Stimulated activated CD8-positive, alpha-beta memory T cell treated with anti-CD3 and anti-CD28 coated beads, Interleukin-4, amount 100 ng/mL, for 1 hour (primary cell): Measurements from ENCODE around the gene INTS11.

Source experiments
- DNase-seq, 2 donors: peaks; one replicate each; pipeline ENCODE4 v3.0.0-alpha.2; 2020; ENCODE audit warnings: low read depth in 2 of 2, low spot score in 1 of 2

Gene INTS11

DNA sequence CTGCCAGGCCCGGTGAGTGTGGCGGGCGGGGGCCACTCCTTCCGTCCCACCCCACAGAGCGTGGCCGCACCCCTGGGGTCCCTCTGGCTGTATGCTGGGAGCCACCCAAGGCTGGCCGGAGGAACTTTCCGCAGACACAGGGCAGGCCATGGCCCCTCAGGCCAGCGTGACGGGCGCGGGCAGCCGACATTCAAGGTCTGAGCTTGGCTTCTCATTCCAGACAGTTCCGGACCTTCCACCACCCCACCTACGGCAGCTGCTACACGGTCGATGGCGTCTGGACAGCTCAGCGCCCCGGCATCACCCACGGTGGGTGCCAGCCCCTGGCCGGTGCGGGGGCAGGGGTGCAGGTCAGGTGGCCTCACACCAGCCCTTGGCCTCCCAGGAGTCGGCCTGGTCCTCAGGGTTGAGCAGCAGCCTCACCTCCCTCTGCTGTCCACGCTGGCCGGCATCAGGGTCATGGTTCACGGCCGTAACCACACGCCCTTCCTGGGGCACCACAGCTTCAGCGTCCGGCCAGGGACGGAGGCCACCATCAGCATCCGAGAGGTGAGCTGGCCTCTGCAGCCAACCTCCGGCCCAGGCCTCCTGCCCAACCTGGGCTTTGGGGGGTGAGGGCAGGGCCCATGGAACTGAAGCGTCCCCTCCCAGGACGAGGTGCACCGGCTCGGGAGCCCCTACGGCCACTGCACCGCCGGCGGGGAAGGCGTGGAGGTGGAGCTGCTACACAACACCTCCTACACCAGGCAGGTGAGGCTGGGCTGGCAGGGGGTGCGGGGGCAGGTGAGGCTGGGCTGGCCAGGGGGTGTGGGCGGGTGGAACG, 37.0 kb downstream of the INTS11 start:
- DNase-seq, result no peak

DNA sequence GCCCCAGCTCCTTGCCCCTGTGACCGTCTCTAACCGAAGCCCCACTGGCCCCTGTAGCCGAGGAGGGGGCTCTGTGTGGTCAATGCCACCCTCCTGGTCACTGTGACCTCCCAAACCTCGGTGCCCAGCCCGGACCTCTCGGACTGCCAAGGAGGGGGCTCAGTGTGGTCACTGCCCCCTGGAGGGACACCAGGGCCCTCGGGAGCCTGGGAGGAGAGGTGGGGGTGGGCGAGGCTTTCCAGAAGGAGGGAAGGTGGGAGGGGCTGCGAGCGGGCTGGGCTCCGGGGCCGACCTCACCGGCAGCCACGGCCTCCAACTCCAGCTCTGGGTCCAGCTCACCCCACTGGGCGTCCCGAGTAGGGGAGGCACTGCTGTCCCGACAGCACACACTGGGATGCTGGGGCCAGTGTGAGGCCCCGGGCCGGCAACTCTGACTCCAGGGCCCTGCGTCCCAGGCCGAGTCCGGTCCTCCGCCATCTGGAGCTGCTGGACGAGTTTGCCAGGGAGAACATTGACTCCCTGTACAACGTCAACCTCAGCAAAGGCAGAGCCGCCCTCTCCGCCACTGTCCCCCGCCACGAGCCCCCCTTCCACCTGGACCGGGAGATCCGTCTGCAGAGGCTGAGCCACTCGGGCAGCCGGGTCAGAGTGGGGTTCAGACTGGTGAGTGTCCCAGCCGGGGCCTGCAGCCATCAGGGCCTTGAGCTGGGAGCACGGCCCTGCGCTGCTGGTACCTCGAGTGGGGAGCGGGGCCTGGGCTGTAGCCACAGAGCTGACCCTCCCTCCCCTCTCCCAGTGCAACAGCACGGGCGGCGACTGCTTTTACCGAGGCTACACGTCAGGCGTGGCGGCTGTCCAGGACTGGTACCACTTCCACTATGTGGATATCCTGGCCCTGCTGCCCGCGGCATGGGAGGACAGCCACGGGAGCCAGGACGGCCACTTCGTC, 37.9 kb downstream of the INTS11 start:
- DNase-seq, result no peak

DNA sequence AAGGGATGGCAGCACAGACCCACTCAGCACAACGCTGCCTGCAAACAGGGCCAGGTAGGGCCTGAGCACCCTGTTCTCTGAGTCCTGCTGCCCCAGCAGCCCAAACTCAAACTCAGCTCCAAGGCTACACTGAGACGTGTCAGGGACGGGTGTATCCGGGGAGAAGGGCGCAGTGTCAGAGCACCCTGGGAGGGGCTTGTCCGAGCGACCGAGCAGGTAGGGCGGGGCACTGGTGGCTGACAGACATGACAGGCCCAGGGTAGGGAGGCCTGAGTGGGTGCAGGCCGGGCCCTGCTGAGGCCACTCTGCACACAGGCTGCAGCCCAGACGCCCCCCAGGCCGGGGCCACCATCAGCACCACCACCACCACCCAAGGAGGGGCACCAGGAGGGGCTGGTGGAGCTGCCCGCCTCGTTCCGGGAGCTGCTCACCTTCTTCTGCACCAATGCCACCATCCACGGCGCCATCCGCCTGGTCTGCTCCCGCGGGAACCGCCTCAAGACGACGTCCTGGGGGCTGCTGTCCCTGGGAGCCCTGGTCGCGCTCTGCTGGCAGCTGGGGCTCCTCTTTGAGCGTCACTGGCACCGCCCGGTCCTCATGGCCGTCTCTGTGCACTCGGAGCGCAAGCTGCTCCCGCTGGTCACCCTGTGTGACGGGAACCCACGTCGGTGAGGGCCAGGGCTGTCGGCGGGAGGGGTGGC, 38.7 kb downstream of the INTS11 start:
- no peak for DNase-seq

DNA sequence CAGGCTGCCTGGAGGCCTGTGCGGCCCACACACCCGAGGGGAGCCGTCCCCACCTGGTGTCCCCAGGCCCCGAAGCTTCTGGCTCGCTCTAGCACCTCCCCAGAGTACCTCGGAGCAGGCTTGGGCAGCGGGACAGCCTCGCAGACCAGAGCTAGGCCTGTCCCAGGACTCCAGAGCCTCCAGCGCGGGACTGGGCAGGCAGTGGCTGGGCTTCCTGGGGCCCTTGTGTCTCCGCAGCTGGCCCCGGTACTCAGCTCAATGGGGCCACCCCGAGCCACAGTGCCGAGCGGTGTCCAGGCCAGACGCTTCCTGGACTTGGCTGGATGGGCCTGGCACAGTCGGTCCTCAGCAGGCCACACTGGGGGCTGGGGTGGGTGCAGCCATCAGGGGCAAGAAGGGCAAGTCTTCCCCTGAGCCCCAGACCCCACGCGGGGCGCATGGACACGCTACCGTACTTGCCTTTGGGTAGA, 39.3 kb downstream of the INTS11 start:
- DNase-seq, result no peak

DNA sequence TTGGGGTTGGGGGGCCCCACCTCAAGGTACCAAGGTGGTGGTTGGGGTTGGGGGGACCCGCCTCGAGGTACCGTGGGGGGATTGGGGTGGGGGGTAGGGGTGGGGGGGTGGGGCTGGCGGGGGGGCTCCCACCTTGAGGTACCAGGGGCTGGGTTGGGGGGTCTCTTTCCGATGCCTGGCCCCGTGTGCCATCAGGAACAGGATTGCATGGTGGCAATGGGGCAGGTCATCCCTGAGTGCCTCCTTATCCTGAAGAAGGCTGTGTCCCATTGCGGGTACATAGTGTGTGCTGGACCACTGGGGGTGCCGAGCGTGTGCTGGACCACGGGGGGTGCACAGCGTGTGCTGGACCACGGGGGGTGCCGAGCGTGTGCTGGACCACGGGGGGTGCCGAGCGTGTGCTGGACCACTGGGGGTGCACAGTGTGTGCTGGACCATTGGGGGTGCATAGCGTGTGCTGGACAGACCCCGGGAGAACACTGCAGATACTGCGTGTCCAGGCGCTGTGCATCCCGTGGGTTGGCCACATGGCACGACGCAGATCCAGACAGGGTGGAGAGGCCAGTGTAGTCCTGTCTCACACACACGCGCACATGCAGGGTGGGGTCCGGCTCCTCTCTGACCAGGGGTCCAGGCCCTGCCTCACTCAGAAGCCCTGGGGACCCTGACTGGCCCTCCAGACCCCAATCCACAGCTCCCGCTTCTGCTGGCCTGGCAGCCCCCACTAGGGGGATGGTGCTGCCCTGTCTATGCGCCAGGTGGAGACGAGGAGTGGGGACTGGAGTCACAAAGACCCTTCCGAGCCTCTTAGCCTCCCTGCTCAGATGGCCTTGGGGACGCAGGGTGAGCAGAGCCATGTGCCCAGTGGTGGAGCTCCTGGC, 40.0 kb downstream of the INTS11 start:
- DNase-seq, result no peak

DNA sequence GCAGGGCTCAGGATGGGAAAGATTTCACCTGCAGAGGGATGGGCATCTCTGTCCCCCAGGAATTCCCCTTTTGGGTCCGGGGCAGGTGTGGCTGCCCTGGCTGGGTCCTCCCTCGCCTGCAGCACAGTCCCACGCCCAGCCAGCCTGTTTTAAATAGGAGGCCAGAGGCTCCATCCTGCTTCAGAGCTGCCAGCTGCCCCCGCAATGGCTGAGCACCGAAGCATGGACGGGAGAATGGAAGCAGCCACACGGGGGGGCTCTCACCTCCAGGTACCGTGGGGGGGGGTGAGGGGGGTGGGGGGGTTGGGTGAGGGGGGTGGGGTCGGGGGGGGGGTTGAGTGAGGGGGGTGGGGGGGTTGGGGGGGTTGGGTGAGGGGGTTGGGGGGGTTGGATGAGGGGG, 40.6 kb downstream of the INTS11 start:
- DNase-seq, result no peak

DNA sequence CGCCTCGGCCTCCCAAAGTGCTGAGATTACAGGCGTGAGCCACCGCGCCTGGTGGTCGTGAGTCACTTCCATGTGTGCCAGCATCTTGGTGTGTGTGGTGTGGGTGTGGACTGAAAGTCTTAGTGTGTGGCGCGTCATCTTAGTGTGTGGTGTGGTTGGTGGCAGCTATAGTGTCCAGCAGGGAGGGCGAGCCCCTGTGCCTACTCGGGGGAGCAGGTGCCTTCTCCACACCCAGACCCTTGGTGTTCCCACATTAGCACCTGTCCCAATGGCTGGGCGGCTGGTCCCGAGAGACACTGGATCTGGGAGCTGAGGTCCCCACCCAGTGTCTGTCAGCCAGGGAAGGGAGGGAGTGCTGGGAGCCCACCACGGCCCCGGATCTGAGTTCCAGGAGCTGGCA, 41.5 kb downstream of the INTS11 start:
- DNase-seq, result no peak

DNA sequence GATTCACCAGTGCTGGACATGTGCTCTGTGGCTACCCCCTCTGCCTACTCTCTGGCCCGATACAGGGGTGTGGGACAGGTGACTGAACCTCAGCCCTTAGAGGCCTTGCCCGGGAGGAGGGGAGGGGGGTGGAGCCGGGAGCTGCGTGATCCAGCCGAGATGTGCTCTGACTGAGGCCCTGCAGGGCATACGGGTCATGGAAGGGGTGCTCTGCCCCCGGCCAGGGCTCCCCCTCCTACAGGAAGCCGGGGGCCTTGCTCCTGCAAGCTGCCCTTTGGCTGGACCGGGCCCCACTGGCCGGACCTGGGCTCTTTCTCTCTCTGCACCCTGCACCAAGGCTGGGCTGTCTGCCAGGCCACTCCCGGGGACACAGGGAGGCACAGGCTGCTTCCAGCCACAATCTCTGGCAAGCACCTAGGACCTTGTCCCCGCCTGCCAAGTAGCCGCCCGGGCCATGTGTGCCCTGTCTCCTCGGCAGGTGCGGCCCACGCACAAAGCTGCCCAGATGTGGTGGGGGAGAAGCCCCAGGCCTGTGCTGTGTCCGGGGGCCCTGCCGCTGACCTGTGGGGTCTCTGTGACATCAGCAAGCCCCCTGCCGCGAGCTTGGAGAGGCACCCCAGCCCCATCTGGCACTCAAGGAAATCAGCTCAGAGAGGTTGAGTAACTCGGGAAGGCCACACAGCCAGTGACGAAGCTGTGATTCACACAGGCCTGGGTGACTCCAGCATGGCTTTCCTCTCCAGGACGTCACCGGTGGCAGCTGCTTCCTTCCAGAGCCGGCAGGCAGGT, 42.7 kb downstream of the INTS11 start:
- DNase-seq, result no peak

DNA sequence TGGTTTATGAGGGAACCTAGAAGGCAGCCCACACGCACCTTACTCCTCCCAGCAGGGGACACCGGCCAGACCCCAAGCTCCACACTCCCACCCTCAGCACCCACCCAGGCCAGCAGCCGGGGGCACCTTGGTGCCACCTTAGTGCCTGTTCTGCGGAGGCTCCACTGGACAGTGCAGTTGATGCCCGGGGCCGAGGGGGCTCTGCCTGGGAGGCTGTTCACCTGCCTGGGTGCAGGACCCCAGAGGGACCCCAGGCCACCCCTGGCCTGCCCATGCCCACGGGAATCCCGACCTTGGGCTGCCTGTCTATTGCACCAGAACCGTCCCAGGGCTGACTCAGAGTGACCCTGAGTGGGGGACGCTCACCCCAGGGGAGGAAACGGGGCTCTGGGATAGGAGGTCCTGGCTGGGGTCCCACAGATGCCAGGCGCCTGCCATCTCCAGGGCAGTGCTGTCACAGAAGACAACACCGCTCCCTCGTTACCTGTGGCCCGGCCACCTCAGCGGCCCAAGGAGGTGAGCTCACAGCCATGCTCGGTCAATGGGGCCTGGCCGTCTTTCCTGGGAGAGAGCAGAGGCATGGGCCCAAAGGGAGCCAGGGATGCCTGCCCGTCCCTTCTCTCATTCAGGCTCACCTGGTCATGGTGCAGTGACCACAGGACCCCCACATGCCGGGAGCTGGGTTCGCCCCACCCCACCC, 43.5 kb downstream of the INTS11 start:
- DNase-seq, result no peak

DNA sequence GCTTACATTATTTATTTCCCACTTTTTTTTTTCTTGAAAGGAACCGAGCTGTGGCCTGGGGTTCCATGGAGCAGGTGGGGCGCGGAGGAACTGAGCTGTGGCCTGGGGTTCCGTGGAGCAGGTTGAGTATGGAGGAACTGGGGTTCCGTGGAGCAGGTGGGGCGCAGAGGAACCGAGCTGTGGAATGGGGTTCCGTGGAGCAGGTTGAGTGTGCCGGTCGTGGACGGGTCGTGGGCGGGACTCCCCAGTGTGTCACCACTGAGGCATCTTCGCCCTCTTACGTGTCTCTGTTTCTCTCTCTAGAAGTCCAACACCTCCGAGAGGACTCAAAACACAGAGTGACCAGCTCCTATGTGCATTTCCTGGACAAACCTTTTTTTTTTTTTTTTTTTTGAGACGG, 45.4 kb downstream of the INTS11 start:
- DNase-seq, result no peak

DNA sequence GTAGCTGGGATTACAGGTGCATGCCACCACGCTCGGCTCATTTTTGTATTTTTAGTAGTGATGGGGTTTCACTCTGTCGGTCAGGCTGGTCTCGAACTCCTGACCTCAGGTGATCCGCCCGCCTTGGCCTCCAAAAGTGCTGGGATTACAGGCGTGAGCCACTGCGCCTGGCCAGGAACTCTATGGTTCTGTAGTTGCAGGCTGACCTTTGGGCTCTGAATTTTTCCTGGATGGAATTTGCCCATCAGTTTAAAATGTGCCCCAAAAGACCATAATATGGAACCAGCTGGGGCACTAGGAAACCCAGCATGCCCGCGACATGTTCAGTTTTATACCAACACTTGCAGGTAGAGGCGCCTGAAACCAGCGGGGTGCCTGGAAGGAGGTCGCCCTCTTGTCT, 45.8 kb downstream of the INTS11 start:
- no peak for DNase-seq

DNA sequence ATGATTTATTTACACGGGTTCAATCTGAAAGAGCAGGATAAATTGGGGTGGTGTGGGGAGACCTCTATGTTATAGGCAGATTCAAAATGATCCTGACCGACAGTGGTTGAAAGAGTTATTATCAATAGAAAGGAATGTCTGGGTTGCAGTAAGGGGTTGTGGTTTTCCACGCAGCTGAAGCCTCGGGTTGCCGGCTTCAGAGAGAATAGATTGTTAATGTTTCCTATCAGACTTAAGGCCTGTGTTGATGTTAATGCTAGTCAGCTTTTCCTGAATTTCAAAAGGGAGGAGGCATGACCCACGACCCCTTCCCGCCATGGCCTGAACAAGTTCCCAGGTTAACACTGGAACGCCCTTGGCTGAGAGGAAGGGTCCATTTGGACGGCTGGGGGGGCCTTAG, 48.6 kb downstream of the INTS11 start:
- DNase-seq, result no peak

DNA sequence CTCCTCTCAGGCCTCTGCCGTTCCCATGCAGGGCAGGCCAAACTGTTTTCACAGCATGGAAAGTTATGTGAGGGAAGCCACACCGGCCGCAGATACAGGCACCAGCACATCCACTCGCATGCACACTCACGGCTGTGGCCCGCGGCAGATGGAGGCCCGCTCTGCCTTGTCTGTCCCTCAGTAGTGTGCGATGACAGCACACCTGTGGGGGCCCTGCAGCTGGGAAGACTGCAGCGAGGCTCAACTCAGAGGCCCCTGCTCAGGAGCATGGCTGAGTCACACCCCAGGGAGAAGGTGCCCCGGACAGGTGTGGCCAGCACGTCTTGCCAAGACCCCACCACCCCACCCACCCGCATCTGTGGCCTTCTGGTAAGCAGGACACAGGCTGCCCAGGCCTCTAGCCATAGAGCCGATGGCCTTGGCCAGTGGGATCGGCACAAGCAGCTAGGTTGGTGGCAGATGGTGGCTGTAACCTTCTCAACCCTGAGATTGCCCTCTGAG, 49.5 kb downstream of the INTS11 start:
- no peak for DNase-seq

DNA sequence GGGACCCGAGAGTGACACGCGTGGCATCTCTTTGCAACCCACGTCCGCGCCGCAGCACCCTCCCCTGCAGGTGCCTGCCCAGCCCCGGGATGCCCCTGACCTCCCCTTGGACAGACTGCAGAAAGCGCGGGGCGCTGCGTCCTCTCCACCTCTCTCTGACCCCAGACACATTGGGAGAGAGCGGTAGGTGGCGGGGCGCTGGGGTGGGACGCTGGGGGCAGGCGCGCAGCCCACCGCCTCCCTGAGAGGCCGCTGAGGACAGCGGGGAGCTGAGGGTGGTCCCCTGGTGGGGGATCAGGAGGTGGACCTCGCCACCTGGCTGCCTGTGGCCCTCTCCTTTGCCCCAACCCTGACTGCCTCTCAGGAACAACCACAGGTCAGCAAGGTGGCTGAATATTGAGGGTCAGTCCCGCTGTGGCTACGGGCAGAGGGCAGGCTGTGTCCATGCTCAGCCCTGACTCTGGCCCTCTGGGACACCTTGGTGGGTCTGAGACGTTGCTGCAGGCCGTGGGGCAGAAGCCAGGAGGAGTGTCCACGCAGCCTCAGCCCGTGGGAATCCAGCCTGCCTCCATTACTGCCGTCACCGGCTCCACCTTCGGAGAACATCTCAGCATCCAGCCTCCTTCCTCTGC, 50.0 kb downstream of the INTS11 start:
- no peak for DNase-seq

DNA sequence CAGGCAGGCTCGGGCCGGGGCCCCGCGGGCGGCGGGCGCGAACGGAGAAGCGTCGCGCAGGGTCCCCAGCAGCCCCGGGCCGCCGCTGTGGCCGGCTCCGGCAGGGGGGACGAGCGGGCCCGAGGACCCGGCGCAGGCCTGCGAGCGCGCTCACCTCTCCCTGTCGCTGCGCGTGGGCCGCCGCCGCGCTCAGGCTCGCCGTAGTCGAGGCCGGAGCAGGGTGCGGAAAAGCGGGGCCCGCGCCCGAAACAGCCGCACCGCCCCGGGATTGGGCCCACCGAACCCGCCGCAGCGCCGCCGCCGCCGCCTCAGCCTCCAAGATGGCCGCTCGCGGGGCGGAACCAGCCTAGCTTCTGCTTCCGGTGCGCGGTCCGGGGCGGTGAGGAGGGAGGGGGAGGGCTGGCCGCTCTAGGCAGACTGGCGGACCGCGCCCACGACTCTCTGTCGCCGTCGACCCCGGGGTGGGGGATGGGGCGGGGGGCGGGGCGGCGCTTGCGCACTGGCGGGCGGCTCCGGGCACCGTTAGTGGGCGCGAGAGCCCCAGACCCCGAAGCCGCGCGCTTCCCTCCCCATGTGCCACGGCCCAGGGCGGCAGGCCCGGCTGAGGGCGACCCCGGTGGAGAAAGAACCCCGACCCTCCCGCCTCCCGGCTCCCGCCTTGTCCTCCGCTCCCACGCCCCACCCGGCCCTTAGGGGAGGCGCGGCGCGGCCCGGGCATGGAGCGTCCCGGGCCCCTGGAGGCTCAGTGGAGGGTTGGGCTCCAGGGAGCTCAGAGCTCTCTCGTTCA, 50.8 kb downstream of the INTS11 start, which contains the start of gene UBE2J2:
TSS of gene UBE2J2 (minus strand) at position 343 of the 787 bp plus-strand sequence. CDS start 5,862 bp downstream, outside the sequence.
- peak; percentile 87 to 88 for DNase-seq

DNA sequence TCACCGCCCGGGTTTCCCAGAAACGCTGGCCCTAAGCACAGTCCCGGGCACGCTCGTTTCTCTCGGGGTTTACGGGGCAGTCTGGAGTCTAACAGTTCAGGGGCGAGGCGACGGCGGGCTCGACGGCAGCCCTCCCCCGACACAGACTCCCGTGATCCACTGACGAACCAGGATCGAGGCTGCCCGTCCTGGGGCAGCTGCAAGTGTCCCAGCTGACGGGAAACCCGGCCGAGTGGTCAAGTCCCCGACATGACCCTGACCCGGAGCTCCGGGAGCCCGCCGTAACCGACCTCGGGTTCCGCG, 51.3 kb downstream of the INTS11 start:
- DNase-seq, result no peak

DNA sequence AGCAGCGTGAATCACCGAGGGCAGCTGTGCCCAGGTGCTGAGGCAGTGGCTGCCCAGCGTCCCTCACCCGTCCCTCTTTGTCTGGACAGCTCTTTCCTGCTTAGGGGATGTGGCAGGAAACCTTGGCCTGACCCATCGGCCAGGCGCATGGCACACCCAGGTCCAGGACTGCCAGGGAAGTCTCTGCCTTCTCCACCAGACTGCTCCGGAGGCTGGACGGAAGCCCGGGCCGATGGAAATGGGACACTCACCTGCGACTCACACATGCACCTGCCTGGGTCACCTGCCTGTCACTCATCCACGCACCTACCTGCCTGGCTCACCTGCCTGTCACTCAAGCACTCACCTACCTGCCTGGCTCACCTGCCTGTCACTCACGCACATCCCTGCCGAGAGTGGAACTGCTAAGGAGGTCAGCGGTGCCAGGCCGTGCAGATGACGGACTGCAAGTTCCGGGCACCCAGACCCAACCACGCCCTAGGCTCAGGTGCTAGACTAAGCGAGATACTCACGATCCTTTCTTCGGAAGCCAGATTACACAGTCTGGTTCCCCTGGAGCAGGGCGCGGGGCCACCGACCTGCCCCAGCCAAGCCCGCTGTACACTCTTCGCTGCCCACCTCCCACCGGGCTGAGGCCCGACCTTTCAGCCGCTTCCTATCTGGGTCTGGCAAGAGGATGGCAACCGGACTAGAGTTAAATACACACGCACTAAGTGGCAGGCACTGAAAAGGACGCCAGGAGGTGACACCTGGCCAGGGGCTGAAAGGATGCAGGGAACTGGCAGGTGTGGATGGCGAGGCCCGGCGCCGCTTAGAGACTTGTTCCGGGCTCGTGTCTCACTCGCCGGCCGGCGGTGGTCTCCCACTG, 51.9 kb downstream of the INTS11 start:
- DNase-seq, result no peak
